ENCODE data around the gene GPX7. TPM values are rescaled to one million over a fixed set of nuclear protein-coding genes. Genes with fewer than 3 reads are reported as not detected.

The GPX7 gene
- 37.9 and 56.1 TPM in 2 replicates for total RNA-seq

GRCh38 chr1:52601991-52602855 lies at the start of gene GPX7:
GPX7 (plus strand) TSS chr1:52602371; CDS start chr1:52602410, 39 bp downstream.

DNA sequence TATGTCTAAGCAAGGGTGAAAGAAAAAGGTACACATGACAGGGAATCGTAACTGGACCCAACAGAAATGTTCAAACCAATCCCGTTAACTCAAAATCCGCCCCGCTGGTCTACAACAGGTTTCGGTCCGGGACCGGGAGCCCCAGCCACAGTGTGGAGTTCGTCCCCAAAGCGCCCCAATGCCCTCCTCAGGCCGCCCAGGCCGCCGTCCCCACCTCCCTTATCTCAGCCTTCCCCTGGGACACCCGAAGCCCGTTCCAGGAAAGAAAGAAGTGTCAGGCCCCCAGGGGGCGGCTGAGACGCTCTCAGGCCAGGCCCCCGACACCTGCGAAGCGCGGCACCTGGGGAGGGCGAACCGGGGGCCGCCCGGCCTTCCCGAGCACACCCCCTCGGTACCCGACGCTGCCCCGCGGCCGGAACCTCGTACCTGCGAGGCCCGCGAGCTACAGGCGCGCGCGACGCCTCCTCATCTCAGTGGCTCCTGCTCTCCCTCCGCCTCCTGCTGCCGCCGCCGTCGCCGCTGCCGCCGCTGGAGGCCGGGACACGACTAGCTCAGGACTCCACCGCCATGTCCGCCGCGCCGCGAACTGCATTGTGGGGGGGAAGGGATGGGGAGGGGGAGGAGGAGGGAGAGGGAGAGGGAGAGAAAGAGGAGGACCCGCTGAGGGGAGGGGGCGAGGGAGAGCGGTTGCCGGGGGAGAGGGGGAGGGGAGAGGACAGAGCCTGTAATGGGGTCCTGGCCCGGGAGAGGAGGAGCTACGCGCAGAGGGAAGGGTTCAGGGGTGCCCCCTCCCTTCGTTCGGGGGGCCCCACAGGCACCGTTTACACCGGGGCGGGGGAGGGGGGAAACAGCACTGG lies 49.4 kb upstream of the GPX7 start, which contains the start of gene TUT4:
TUT4 (minus strand) TSS at position 588 of the 857 bp plus-strand sequence. CDS start 26,812 bp downstream, outside the sequence.

DNA sequence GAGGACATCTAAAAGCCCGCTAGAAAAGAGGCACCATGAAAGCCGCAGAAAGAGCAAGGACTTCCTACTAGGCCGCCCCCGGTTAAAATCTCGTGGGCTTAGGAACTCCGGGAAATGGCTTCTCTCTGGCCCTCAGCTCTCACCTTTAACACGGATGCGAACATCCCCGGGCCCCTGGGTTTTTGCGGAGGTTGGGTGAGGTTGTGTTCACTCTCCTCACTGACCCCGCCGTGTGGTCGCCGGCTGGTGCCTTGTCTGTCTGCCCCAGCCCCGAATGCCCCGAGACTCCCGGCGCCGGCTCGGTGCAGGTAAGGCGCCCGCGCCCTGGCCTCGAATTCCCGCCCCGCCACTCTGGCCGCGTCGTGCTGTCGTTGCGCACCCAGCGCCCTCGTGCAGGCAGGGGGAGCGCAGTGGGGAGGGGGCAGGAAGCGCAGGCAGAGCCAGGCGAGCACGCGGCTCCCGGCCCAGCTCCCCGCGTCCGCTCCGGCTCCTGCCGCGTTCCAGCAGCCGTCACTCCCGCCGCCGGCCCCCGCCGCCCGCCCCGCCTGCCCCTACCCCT lies 30.6 kb downstream of the GPX7 start, which contains the start of gene SHISAL2A:
SHISAL2A (plus strand) TSS at position 437 of the 559 bp plus-strand sequence. CDS start 326 bp downstream, outside the sequence.

Other genes with a start within 250 kb of the GPX7 start
- 28.1 and 29.5 TPM in 2 replicates for gene CC2D1B, start 236.2 kb upstream of the GPX7 start, total RNA-seq
- 2.4 and 3.7 TPM in 2 replicates for gene ORC1, start 197.9 kb upstream of the GPX7 start, total RNA-seq
- 14.1 and 16.4 TPM in 2 replicates for gene PRPF38A, start 197.8 kb upstream of the GPX7 start, total RNA-seq
- 41.8 and 57.6 TPM in 2 replicates for gene TUT4, start 49.3 kb upstream of the GPX7 start, total RNA-seq
- not detected in 2 replicates for gene SHISAL2A, start 30.8 kb downstream of the GPX7 start, total RNA-seq
- gene COA7, start 96.0 kb downstream of the GPX7 start, total RNA-seq = 12.0 and 12.4 TPM in 2 replicates
- 65.1 and 67.5 TPM in 2 replicates for gene ZYG11B, start 124.1 kb downstream of the GPX7 start, total RNA-seq
- 0.13 and 0.22 TPM in 2 replicates for gene ZYG11A, start 240.4 kb downstream of the GPX7 start, total RNA-seq

Measured in articular chondrocyte of knee joint (primary cell).